HepG2 (cell line): ENCODE results near the gene TULP4. TPM values are rescaled to one million over a fixed set of nuclear protein-coding genes. Genes with fewer than 3 reads are reported as not detected.

ENCODE experiments used
- ATF5 ChIP-seq: sonication (generic); formaldehyde crosslinking; IDR thresholded peaks from 2 replicates; pipeline ENCODE4 v1.4.0; 2020; ENCODE audit warnings: mild to moderate bottlenecking, low read depth, missing genetic modification reagents
- BRCA1 ChIP-seq: sonication (generic); formaldehyde crosslinking; IDR thresholded peaks from 2 replicates; pipeline ENCODE4 v1.4.0; 2020; ENCODE audit warnings: missing genetic modification reagents
- DMAP1 ChIP-seq: IDR thresholded peaks from 2 replicates; pipeline ENCODE4 v1.6.1; 2016
- FOXJ3 ChIP-seq: sonication (generic); formaldehyde crosslinking; IDR thresholded peaks from 2 replicates; pipeline ENCODE4 v1.4.0; 2020; ENCODE audit warnings: missing genetic modification reagents, mild to moderate bottlenecking, borderline replicate concordance
- FOXM1 ChIP-seq: sonication (generic); formaldehyde crosslinking; IDR thresholded peaks from 2 replicates; pipeline ENCODE4 v1.5.0; 2020; ENCODE audit warnings: missing genetic modification reagents
- GATA4 ChIP-seq: sonication (generic); IDR thresholded peaks from 2 replicates; pipeline ENCODE4 v1.6.1; 2016; ENCODE audit warnings: antibody characterized with exemption, low read depth, borderline replicate concordance
- HDAC2 ChIP-seq: sonication (generic); formaldehyde crosslinking; IDR thresholded peaks from 2 replicates; pipeline ENCODE4 v1.4.0; 2020; ENCODE audit warnings: missing genetic modification reagents
- HES4 ChIP-seq: sonication (generic); formaldehyde crosslinking; IDR thresholded peaks from 2 replicates; pipeline ENCODE4 v1.9.0; 2021; ENCODE audit warnings: mild to moderate bottlenecking, missing genetic modification reagents, borderline replicate concordance
- HIC2 ChIP-seq: sonication (generic); formaldehyde crosslinking; IDR thresholded peaks from 2 replicates; pipeline ENCODE4 v1.9.0; 2022; ENCODE audit warnings: low read depth, missing genetic modification reagents
- IRX3 ChIP-seq: sonication (generic); formaldehyde crosslinking; IDR thresholded peaks from 2 replicates; pipeline ENCODE4 v1.8.1; 2023; ENCODE audit warnings: mild to moderate bottlenecking, low read depth, missing genetic modification reagents, borderline replicate concordance
- KLF15 ChIP-seq: sonication (generic); formaldehyde crosslinking; IDR thresholded peaks from 2 replicates; pipeline ENCODE4 v1.8.1; 2023; ENCODE audit warnings: borderline replicate concordance, mild to moderate bottlenecking, inconsistent platforms, missing genetic modification reagents, mixed read lengths
- MAFG ChIP-seq: sonication (generic); formaldehyde crosslinking; IDR thresholded peaks from 2 replicates; pipeline ENCODE4 v1.5.1; 2020; ENCODE audit warnings: mild to moderate bottlenecking, missing genetic modification reagents
- NFIB ChIP-seq: sonication (generic); formaldehyde crosslinking; IDR thresholded peaks from 2 replicates; pipeline ENCODE4 v1.9.0; 2021; ENCODE audit warnings: missing genetic modification reagents, mild to moderate bottlenecking, borderline replicate concordance
- NRL ChIP-seq: sonication (generic); formaldehyde crosslinking; IDR thresholded peaks from 2 replicates; pipeline ENCODE4 v1.5.0; 2020; ENCODE audit warnings: missing genetic modification reagents, mild to moderate bottlenecking, moderate library complexity, borderline replicate concordance
- POGZ ChIP-seq: sonication (generic); formaldehyde crosslinking; IDR thresholded peaks from 2 replicates; pipeline ENCODE4 v1.4.0; 2020; ENCODE audit warnings: mild to moderate bottlenecking, missing genetic modification reagents
- SP4 ChIP-seq: sonication (generic); formaldehyde crosslinking; IDR thresholded peaks from 2 replicates; pipeline ENCODE4 v1.8.1; 2023; ENCODE audit warnings: mild to moderate bottlenecking, missing genetic modification reagents
- ZBTB33 ChIP-seq: sonication (generic); formaldehyde crosslinking; IDR thresholded peaks from 2 replicates; pipeline ENCODE4 v1.4.0; 2020; ENCODE audit warnings: missing genetic modification reagents
- ZBTB7B ChIP-seq: sonication (generic); formaldehyde crosslinking; IDR thresholded peaks from 2 replicates; pipeline ENCODE4 v1.4.0; 2020; ENCODE audit warnings: missing genetic modification reagents
- ZFP82 ChIP-seq: sonication (generic); formaldehyde crosslinking; IDR thresholded peaks from 2 replicates; pipeline ENCODE4 v1.5.1; 2020; ENCODE audit warnings: mild to moderate bottlenecking, missing genetic modification reagents, borderline replicate concordance
- ZFX ChIP-seq: sonication (generic); formaldehyde crosslinking; IDR thresholded peaks from 2 replicates; pipeline ENCODE4 v1.4.0; 2020; ENCODE audit warnings: mild to moderate bottlenecking, low read depth, missing genetic modification reagents, moderate library complexity
- ZNF20 ChIP-seq: sonication (generic); formaldehyde crosslinking; IDR thresholded peaks from 2 replicates; pipeline ENCODE4 v1.4.0; 2020; ENCODE audit warnings: mild to moderate bottlenecking, moderate library complexity, missing genetic modification reagents
- ZNF333 ChIP-seq: sonication (generic); formaldehyde crosslinking; IDR thresholded peaks from 2 replicates; pipeline ENCODE4 v1.4.0; 2020; ENCODE audit warnings: mild to moderate bottlenecking, missing genetic modification reagents, borderline replicate concordance
- ZNF343 ChIP-seq: sonication (generic); formaldehyde crosslinking; IDR thresholded peaks from 2 replicates; pipeline ENCODE4 v1.4.0; 2020; ENCODE audit warnings: mild to moderate bottlenecking, missing genetic modification reagents
- ZNF44 ChIP-seq: sonication (generic); formaldehyde crosslinking; IDR thresholded peaks from 2 replicates; pipeline ENCODE4 v1.5.1; 2020; ENCODE audit warnings: mild to moderate bottlenecking, missing genetic modification reagents
- ZNF788 ChIP-seq: sonication (generic); formaldehyde crosslinking; IDR thresholded peaks from 2 replicates; pipeline ENCODE4 v1.5.0; 2020; ENCODE audit warnings: mild to moderate bottlenecking, missing genetic modification reagents, borderline replicate concordance
- polyA plus RNA-seq, 8 experiments: library from polyadenylated mRNA; depleted of rRNA in 3 of 8; stranded (reverse) in 7 of 8; unstranded in 1 of 8; fragments of >200 nt; fragmentation: Illumina TruSeq in 4 of 8; extraction: Trizol in 4 of 8; gene quantifications; 2 replicates each; pipeline versions ENCODE4 v1.2.1 to v1.2.3, GENCODE V29; 2011 to 2016; ENCODE audit warnings: low read depth in 4 of 8, missing spikeins in 1 of 8, mixed read lengths in 1 of 8; ENCODE audit not compliant: insufficient read depth in 1 of 8
- total RNA-seq, 5 experiments: library from RNA; depleted of rRNA; stranded (reverse); fragments of >200 nt; fragmentation: Illumina TruSeq; extraction: Trizol; gene quantifications; 2 replicates each; pipeline ENCODE4 v1.2.3, GENCODE V29; 2016; ENCODE audit warnings: low read depth in 1 of 5
- TF ChIP-seq, protein P1 (sequence below): sonication (generic); formaldehyde crosslinking; conservative IDR thresholded peaks from 2 replicates; pipeline ENCODE4 v1.8.0; 2022; ENCODE audit warnings: missing genetic modification reagents
- TF ChIP-seq, protein P2 (sequence below): sonication (generic); formaldehyde crosslinking; IDR thresholded peaks from 2 replicates; pipeline ENCODE4 v1.4.0; 2020; ENCODE audit warnings: mild to moderate bottlenecking, missing genetic modification reagents

TULP4 gene
- total and polyA plus RNA-seq, 2 of the 13 experiments (the other 11 are each of a cell fraction or from before 2014, with no cell fraction given), result 21.1 to 122 TPM

DNA sequence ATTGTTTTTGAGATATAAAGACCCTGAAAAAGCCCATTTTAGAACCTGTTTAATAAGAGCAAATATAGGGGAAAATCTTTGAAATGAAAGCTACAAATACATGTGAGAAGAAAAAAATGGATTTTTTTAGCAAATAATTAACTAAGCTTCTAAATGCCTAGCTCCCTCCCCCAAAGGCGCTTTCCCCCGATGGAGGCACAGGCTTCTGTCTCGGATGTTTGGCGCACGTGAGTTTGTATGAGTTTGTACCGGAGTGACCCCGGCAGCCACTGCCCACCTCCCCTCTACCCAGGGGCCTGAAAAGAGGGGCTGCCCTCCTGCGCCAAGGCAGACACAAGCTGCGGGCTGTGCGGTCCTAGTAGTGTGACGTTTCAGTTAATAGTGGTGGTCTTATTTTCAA, 197.2 kb downstream of the TULP4 start (continued):
- TF ChIP-seq ZBTB33, result peak; percentile 96
- TF ChIP-seq GATA4, result no peak
- TF ChIP-seq, protein P1, sequence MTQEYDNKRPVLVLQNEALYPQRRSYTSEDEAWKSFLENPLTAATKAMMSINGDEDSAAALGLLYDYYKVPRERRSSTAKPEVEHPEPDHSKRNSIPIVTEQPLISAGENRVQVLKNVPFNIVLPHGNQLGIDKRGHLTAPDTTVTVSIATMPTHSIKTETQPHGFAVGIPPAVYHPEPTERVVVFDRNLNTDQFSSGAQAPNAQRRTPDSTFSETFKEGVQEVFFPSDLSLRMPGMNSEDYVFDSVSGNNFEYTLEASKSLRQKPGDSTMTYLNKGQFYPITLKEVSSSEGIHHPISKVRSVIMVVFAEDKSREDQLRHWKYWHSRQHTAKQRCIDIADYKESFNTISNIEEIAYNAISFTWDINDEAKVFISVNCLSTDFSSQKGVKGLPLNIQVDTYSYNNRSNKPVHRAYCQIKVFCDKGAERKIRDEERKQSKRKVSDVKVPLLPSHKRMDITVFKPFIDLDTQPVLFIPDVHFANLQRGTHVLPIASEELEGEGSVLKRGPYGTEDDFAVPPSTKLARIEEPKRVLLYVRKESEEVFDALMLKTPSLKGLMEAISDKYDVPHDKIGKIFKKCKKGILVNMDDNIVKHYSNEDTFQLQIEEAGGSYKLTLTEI (CRISPR knock-in tag), result no peak
- no peak for TF ChIP-seq IRX3 (CRISPR knock-in tag)
- TF ChIP-seq ZBTB7B (CRISPR knock-in tag), result no peak
- TF ChIP-seq POGZ (CRISPR knock-in tag), result peak; percentile 51
- no peak for TF ChIP-seq DMAP1 (CRISPR knock-in tag)
- no peak for TF ChIP-seq NRL (CRISPR knock-in tag)
- no peak for TF ChIP-seq ZNF44 (CRISPR knock-in tag)
- no peak for TF ChIP-seq ATF5 (CRISPR knock-in tag)
- no peak for TF ChIP-seq HIC2 (CRISPR knock-in tag)
- TF ChIP-seq BRCA1, result no peak
- no peak for TF ChIP-seq HES4 (CRISPR knock-in tag)
- TF ChIP-seq KLF15, result no peak
- TF ChIP-seq ZNF333 (CRISPR knock-in tag), result no peak
- TF ChIP-seq FOXJ3, result no peak
- TF ChIP-seq FOXM1 (CRISPR knock-in tag), result no peak
- TF ChIP-seq ZNF343 (CRISPR knock-in tag), result no peak
- TF ChIP-seq, protein P2, sequence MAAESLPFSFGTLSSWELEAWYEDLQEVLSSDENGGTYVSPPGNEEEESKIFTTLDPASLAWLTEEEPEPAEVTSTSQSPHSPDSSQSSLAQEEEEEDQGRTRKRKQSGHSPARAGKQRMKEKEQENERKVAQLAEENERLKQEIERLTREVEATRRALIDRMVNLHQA, result no peak
- TF ChIP-seq ZNF20 (CRISPR knock-in tag), result no peak
- TF ChIP-seq HDAC2 (CRISPR knock-in tag), result no peak
- no peak for TF ChIP-seq SP4 (CRISPR knock-in tag)
- no peak for TF ChIP-seq ZFX
- no peak for TF ChIP-seq ZNF788 (CRISPR knock-in tag)
- no peak for TF ChIP-seq NFIB (CRISPR knock-in tag)
- TF ChIP-seq MAFG, result no peak
- TF ChIP-seq ZFP82 (CRISPR knock-in tag), result no peak
